GM19328 (cell line): ENCODE measurements around the gene PACSIN1.

ENCODE experiments used
- ATAC-seq: cut with Tn5 transposase; IDR thresholded peaks from one replicate; pipeline ENCODE4 v1.9.1; 2021; ENCODE audit warnings: mild to moderate bottlenecking, moderate library complexity; ENCODE audit not compliant: unreplicated experiment

PACSIN1 gene

DNA sequence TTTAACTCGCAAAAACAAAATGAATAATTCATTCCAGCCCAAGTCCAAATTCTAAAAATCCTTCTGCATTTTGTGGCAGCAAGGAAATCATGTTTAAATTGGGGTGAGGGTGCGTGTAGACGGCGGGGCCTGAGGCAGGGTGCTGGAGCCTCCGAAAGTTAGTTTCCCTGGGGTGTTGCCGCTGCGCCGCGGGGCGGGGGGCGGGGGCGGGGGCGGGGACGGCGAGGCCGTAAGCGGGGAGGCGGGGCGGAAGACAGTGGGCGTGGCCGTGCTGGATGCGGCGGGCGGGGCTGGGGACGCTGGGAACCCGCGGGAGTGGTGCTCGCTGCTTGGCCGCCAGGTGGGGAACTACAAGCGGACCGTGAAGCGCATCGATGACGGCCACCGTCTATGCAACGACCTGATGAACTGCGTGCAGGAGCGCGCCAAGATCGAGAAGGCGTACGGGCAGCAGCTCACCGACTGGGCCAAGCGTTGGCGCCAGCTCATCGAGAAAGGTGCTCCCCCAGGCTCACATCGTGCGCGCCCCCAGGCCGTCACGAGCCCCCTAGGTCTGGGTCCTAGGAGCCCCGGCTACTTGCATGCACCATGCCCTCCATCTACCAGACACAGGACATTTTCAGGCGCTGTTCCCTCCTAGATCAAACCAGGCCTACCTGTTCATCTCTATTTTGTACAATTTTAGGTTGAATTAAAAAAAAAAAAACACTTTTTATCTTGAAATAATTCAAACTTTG, 61.3 kb downstream of the PACSIN1 start:
- ATAC-seq, result peak; percentile 68

DNA sequence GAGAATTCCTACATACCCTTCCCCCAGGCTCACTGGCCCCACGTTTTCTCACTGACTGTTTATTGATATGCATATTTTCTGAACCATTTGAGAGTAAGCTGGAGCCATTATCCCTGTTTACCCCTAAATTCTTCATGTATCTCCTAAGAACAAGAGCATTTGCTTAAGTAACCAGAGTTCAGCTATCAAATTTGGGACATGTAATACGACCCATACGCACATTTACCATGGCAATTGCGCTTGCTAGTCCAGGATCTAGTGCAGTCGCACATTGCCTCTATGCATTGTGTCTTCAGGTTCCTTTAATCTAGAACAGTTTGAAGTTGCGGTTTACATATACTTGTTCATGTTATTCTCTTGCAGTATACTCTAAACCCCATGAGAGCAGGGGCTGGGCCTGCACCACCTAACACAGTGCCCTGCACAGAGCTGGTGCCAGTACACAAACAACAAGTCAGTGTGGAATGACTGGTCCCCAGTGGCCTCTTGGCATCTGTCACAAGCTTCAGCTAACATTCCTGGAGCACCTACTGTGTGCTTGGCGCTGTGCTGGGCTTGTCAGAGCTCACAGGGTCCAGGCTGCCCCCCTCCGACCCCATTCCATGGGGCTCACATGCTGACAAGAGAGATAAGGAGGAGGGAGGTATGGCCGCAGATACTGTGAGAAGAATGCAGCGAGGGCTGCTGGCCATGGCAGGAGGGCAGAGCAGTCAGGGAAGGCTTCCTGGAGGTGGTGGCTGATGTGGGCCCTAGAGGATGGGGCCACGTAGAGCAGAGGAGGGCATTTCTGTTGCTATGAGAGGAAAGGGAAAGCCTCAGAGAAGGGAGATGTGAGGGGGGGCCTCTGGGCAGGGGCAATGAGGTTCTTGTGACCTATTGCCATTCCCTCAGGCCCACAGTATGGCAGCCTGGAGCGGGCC, 62.1 kb downstream of the PACSIN1 start:
- ATAC-seq, result no peak

DNA sequence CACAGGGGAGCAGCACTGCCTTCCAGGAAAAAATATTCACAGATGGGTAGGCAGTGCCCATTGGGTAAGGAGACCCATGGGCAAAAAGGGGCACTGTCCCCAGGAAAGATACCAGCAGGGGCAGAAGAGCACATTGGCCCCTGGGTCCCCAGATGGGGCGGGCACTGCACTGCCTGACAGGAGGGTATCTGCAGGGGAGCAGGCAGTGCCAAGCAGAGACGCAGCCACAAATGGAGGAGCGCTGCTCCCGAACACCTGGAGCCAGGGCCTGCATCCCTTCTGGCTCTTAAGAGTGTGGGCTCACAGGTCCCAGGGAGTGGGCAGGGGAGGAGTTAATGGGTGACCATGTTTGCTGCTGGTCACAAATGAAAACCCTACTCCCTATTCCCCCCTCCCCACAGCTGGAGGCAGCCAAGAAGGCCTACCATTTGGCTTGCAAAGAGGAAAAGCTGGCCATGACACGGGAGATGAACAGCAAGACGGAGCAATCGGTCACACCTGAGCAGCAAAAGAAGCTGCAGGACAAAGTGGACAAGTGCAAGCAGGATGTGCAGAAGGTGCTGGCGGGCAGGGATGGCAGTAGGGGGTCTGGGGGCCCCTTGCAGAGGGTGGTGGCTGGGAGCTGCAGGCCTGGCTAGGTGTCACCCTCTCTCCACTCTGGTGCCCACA, 63.3 kb downstream of the PACSIN1 start:
- ATAC-seq, result no peak

DNA sequence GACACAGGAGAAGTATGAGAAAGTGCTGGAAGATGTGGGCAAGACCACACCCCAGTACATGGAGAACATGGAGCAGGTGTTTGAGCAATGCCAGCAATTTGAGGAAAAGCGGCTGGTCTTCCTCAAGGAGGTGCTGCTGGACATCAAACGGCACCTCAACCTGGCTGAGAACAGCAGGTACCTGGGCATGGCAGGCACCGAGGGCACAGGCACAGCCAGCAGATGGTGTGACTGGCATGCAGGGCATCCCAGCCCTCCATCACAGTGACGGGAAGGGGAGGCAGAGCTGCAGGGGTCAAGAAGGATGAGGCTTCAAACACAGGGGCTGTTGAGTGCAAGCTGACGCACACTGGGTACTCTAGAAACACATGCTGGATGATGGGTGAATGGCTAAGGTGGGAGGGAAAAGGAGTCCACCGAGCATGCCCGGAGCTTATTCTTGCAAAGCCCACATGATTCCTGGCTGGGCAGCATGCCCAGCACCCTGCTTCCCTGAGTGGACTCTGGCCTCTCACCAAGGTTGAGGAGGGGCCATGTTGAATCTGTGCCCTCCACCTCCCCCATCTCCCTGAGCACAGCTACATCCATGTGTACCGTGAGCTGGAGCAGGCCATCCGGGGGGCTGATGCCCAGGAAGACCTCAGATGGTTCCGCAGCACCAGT, 63.9 kb downstream of the PACSIN1 start:
- no peak for ATAC-seq

DNA sequence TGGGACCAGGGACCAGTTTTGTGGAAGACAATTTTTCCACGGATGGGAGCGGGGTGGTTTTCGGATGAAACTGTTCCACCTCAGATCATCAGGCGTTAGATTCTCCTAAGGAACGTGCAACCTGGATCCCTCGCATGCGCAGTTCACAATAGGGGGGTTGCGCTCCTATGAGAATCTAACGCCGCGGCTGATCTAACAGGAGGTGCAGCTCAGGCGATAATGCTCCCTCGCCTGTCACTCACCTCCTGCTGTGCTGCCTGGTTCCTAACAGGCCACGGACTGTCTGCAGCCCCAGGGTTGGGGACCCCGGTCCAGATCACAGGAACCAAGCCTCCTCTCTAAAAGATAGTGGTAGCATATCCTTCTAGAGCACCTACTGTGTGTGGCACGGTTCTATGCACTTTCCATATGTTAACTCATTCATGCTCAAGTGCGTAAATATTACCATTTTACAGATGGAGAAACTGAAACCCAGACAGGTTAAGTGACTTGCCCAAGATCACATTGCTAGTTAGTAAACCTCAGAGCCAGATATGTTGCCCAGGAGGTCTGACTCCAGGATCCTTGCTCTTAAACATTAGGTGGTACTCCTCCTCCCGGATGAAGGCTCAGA, 65.0 kb downstream of the PACSIN1 start:
- no peak for ATAC-seq

DNA sequence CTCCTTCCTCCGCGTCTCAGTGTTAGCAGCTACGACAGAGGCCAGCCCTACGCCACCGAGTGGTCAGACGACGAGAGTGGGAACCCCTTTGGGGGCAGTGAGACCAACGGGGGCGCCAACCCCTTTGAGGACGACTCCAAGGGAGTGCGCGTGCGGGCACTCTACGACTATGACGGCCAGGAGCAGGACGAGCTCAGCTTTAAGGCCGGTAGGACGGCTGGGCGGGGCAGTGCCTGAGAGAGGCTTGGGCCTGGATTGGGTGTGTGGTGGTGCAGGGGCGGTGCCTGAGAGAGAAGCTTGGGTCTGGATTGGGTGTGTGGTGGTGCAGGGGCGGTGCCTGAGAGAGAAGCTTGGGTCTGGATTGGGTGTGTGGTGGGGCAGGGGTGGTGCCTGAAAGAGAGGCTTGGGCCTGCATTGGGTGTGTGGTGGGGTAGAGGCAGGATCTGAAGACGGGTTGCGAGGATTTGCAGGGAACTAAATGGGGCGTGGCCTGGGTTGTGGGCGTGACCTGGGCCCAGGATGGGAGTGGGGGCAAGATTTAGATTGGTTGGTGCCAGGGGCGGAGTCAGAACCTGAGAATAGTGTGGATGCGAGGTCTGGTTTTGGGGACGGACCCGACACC, 65.8 kb downstream of the PACSIN1 start:
- no peak for ATAC-seq

DNA sequence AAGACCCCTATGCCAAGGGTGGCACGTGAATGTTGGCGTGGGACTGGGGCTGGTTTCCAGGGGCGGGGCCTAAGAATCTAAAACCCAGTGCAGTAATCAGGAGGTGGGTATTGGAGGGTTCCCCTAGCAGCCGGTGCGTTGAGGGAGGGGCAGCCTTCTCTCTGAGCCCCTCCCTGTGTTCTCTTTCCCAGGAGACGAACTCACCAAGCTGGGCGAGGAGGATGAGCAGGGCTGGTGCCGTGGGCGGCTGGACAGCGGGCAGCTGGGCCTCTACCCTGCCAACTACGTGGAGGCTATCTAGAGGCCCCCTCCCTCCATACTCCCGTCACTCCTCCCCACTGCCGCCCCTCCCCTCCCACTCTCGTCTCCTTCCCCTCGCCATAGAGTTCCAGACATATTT, 66.4 kb downstream of the PACSIN1 start:
- ATAC-seq, result no peak

DNA sequence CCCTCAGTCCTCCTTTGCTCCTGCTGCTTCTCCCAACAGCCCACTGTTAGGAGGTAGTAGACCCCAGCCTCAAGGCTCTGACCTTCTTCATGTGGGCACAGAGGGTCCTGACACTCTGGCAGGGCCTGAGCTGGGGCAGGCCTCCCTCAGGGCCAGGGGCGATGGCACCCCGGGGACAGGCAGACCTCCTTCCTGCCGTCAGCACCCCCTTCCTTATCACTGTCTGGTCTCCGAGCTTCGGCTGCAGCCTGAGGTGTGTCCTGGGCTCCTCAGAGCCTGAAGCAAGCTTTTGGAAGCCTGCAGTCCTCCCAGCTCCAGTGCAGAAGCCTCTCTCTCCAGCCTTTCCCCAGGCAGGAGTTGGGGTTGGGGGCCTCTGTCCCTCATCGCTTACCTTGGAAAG, 68.3 kb downstream of the PACSIN1 start:
- ATAC-seq, result no peak

DNA sequence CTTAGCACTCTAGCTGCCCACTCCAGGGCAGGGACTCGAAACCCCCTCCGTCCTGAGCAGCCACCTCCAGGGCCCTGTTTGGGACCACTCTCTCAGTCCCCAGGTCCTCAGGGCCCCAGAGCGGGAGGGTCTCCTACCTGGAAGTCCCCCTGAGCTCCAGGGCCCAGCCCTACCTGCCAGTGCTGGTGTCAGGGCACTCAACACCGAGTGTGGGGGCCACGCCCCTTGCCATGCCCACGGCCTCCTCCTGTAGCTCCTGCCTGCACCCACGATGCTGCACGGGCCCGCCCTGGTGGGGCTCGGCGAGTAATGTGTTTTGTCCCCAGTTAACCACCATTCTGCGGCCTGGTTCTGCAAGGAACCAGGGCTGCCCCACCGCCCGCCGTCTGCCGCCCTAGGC, 68.8 kb downstream of the PACSIN1 start:
- ATAC-seq, result no peak

DNA sequence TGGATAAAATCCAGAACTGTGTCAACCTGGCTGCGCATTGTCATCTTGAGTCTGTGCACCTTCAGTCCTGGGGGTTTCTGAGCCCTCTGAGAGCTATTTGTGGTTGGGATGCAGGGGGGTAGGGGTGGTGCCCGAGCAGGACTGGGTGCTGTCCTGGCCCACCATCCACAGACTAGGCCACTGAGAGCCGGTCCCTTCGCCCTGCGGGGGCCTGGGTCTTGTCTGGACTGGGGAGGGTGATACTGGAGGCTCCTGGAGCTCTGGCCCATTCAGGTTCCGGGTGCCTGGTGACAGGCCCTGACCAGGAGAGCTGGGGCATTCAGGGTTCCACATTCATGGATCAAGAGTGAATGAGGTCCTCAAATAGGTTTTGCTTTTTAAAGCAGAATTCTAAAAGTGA, 69.3 kb downstream of the PACSIN1 start:
- no peak for ATAC-seq

DNA sequence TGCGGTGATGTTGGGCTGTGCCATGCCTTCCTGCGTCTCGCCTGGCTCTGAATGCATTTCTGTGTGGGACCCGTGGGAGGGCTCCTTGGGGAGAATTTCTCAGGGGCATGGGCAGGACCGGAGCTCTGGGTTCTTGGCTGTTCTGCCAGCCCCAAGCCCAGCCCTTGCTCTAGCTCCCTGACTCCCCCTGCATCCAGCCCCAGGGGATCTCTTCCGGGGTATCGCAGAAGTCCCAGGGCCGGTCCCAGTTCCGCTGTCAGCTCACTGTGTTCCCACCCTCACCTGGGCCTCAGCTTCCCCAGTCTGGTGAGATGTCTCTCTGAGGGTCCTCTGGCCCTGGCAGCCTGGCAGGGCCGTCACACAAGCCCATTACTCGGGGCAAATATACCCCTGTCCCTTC, 69.8 kb downstream of the PACSIN1 start:
- ATAC-seq, result no peak

DNA sequence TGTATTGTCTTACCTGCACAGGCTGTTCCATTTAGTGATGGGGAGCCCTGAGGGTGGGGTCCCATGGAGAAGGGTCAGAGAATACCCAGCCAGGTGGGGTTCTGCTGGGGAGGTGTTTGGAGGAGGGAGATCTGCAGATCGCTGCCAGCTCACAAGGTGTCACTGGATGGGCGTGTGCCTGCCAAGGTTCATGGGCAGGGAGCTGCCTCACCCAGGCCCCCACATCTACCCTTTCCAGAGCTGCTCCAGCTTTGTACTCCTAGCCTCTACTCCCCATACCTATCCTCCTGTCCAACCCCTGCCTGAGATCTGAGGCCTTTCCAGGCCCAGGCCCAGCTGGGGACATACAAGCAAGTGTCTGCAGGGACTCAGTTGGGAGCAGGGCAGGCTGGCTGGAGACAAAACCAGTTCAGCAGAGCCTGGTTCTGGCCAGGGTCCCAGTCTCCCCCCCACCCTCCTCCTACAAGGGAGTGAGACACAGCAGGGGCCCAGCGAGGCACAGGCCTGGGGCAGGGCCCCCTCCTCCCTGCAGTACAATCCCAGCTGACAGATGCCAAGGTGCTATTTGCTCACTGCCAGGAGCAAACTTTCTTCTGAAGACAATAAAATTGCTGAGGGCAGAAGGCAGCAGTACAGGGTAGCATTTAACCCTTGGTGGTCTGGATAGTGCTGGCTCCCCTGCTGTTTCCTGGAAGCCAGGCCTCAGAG, 70.5 kb downstream of the PACSIN1 start:
- ATAC-seq, result no peak

DNA sequence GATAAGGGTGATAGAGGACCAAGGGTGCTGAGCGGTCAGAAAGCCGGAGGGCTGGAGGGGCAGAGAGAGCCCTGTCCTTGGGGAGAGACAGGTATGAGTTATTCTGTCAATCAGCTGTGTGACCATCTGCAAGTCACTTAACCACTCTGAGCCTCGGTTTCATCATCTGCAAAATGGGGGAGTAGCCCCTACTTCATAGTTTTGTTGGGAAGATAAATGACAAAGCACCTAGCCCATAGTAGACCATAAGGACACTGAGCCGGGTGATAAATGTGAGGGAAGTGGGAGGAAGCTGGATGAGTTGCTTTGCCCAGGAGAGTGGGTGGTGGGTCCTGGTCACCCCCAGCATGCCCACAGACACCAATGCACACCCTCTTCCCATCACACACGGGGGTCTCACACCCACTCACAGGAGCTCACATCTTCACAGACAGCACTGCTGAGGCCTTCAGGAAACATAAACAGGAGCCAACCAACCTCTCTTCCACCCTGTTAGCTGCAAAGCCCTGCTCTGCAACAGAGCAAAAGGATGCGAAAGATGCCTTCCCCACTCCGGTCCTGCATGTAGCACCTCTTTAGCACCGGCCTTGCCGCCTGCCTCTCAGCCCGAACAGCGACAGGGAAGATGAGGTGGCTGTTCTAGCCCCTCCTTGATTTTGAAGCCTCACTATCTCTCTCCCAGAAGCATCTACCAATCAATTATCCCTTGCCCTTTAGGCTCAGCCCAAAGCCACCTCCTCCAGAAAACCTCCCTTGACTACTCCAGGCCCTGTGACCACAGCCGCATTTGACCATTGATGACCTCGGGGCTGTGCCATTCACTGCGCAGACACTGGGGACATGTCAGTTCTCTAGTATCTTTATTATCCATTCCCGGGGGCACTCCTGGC, 71.3 kb downstream of the PACSIN1 start:
- no peak for ATAC-seq

DNA sequence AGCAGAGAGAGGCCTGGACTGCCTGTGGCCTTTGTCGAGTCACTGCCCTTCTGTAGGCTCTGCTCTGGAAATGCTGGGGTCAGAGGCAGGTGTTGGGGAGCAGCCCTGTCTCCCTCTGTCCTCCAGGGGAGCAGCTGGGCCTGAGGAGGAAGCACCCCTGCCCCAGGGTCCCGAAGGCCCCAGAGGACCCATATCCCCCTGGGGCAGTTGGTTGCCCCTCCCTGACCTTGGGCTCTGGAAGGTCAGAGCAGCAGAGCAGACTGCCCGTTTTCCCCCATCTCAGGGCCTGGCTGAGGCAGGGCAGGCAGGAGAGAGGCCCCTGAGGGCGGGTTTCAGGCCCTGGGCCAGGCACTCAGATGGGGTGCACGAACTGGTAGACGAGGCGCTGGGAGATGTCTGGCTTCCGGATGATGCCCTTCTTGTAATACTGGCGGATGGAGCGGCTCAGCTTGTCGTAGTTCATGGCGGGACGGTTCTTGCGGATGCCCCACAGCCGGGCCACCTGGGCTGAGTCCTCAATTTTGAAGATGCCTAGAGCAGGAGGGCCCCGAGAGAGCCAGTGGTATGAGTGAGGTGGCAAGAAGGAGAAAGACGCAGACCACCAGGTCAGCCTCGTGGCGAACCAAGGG, 72.2 kb downstream of the PACSIN1 start:
- no peak for ATAC-seq

DNA sequence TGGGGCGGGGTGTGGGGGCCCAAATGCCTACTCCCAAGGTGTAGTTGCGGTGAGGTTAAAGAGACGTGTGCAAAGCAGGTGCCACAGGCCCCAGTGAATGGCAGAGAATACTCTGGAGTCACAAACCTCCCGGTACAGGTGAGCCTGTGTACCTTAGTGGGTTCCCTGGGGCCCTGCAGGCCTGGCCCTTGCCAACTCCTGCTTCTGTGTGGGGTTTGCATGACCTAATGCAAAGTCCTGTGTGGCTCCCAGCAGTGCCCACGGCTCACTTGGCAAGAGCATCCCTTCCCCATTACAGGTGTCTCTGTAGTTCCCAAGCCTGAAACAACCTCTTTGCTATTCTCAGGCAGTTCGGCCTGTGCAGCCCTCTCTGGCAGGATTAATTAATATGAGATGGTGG, 72.7 kb downstream of the PACSIN1 start:
- no peak for ATAC-seq

DNA sequence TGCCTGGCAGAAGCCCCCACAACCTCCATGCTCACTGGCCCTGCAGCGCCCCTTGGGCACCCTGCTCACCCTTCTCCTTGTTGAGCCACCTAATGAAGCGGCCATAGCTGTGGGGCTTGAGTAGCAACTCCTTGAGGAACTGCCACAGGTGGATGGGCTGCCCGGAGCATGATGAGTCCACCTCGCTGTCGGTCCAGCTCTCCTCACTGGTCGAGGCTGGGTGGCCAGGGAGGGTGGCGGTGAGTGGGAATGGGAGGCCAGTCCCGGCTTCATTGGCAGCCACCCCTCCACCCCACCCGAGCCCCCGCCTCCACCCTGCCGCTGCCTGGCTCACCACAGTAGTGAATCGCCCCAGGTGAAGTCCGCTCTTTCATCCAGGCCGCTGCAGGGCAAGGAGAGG, 73.3 kb downstream of the PACSIN1 start:
- no peak for ATAC-seq

DNA sequence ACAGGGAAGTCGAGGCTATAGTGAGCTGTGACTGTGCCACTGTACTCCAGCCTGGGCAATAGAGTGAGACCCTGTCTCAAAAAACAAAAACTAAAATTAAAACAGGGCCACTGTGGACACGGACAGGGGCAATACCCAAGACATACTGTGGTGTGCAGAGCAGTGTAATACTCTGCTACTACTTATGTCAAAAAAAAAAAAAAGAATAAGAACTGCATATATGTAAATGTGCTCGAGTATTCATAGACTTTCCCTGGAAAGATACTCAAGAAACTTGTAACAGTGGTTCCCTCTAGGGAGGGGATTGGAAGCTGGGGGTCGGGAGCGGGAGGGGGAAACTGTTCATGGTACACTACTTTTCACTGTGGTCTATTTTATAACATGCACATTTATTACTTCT, 74.3 kb downstream of the PACSIN1 start:
- no peak for ATAC-seq

DNA sequence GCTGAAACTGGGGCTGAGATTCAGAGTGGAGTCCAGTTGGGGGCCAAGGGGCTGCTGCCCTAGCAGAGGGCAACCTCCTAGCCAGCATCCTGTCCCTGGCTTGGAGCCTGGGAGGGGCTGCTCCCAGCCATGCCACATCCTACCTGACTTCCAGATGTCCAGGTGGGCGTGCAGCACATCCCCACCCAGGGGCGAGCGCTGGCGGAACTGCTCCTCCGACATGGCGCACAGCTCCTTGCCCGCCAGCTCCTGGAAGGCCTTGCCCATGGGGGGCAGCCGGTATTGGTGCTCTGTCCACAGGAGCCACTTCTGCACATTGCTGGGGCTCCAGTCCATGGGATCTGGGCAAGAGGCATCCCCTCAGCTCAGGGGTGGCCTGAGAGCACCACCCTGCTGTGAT, 75.0 kb downstream of the PACSIN1 start:
- ATAC-seq, result no peak
